Measurements from ENCODE around the gene PCP4L1.
"Not testable (repeated sequence)": the region's sequence is repeated elsewhere in the genome, so short reads cannot be mapped to it uniquely, and the experiment has no call there.

The PCP4L1 gene

DNA sequence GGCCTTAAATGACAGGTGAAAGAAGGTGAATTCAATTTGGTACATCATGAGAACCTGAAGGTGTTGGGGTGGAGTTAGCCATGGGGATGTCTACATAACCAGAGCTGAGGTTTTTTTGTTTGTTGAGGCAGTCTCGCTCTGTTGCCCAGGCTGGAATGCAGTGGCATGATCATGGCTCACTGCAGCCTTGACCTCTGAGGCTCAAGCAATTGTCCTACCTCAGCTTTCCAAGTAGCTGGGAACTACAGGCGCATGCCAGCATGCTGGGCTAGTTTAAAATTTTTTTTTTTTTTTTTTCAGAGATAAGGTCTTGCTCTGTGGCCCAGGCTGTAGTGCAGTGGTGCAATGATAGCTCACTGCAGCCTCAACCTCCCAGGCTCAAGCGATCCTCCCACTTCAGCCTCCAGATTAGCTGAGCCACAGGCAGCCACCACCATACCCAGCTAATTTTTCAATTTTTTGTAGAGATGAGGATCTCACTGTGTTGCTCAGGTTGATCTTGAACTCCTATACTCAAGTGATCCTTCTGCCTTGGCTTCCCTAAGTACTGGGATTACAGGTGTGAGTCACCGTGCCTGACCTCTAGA lies 53.1 kb downstream of the PCP4L1 start:
- in situ Hi-C loops (cut with HindIII; ENCODE audit: low sequenced_read_pairs), result no loop called here

DNA sequence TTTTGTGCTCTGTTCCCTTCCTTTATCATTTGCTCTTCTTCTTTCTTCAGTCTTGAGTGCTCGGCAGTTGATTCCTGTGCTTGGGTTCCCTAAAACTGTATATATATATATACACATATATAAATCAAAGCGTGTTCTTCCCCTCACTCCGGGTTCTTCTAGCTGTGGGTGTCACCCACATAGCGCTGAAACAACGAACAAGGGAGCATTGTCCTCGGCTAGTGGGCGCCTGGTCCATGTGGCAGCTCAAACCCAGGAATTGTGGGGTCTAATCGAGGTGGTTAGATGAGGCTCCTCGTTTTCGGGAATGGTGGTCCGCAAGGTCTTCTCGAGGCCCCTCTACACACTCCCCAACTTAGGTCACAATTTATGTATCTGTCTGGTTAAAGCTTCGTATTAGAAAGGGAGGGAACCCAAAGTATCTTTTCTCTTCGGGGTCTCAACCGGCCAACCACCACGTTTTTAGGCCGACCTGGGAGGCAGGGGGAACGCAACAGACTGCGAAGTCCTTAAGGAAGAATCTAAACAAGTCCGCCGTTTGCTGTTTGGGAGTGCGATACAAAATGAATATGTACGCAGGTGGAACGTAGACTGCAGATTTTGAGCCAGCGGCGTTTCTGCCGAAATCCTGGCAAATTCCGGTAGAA lies 55.1 kb downstream of the PCP4L1 start:
- in situ Hi-C loops (cut with HindIII; ENCODE audit: low sequenced_read_pairs), result no loop called here

GRCh38 chr1:161314201-161314981 lies 55.8 kb downstream of the PCP4L1 start, which contains the start of gene SDHC:
TSS of gene SDHC (plus strand) at chr1:161314381. CDS start at chr1:161314406, 25 bp downstream.
- in situ Hi-C loops (cut with HindIII; ENCODE audit: low sequenced_read_pairs), result no loop called here

DNA sequence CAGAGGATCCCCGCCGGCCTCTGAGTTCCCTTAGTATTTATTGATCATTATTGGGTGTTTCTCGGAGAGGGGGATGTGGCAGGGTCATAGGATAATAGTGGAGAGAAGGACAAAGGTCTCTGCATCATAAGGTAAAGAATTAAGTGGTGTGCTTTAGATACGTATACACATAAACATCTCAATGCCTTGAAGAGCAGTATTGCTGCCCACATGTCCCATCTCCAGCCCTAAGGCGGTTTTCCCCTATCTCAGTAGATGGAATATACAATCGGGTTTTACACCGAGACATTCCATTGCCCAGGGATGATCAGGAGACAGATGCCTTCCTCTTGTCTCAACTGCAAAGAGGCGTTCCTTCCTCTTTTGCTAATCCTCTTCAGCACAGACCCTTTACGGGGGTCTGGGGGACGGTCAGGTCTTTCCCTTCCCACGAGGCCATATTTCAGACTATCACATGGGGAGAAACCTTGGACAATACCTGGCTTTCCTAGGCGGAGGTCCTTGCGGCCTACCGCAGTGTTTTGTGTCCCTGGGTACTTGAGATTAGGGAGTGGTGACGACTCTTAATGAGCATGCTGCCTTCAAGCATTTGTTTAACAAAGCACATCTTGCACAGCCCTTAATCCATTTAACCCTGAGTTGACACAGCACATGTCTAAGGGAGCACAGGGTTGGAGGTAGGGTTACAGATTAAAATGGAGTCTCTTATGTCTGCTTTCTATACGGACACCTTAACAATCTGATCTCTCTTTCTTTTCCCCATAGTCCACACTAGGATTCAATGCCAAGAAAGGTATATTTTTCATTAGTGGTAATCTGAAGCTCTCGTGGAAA lies 57.5 kb downstream of the PCP4L1 start:
- in situ Hi-C loops (cut with HindIII; ENCODE audit: low sequenced_read_pairs), result not testable (repeated sequence)

DNA sequence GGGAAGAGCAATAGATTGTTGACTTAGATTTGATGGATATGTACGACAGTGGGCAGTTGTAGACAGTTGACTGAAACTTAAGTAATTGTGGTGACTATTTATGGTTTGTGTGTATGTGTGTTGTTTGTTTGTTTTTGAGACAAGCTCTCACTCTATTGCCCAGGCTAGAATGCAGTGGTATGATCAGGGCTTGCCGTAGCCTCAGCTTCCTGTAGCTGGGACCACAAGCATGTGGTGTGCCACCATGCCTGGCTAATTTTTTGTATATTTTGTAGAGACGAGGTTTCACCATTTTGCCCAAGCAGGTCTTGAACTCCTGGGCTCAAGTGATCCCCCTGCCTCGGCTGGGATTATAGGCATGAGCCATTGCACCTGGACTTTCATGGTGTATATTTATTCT lies 65.5 kb downstream of the PCP4L1 start:
- in situ Hi-C loops (cut with HindIII; ENCODE audit: low sequenced_read_pairs), result no loop called here

DNA sequence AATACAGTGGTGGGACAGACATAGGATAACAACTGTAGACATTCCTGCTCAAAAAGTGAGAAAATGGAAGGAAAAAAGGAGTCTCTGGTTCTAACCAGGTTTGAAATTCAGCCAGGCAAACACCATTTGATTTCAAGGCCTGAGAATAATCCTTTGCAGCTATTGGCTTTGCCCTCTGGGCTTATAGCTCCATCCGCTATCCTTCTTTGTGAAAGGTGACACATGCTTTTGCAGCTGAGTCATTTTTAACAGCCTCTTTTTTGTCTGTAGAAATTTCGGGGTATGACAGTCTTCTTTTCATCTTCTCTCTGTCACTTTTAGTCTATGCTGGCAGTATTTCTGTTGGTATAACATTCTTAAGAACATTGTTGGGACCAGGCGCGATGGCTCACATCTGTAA lies 71.8 kb downstream of the PCP4L1 start:
- in situ Hi-C loops (cut with HindIII; ENCODE audit: low sequenced_read_pairs), result no loop called here

GRCh38 chr1:161333166-161333565 lies 74.6 kb downstream of the PCP4L1 start:
- in situ Hi-C loops (cut with HindIII; ENCODE audit: low sequenced_read_pairs), result no loop called here

All from endothelial cell of hepatic sinusoid (primary cell).